Activated naive CD8-positive, alpha-beta T cell treated with anti-CD3 and anti-CD28 coated beads, Interleukin-2, amount 10 ng/mL, durations not matched to agents 7 days and 5 days (primary cell): ENCODE measurements around the gene TJP1. TPM values are rescaled to one million over a fixed set of nuclear protein-coding genes. Genes with fewer than 3 reads are reported as not detected.
"Not testable (repeated sequence)": the region's sequence is repeated elsewhere in the genome, so short reads cannot be mapped to it uniquely, and the experiment has no call there.

Experiments used
- ATAC-seq: fragments of 150-1000 bp; cut with Tn5 transposase; one replicate; pipeline ENCODE4 v1.10.0; 2021; ENCODE audit warnings: low read depth, moderate library complexity
- POLR2A ChIA-PET: fragments of 350-600 bp; sonication (Branson Sonifier 250); formaldehyde crosslinking; loops from one replicate; lab custom pipeline; 2021; ENCODE audit warnings: antibody characterized with exemption; lab: Charles Lee
- DNase-seq: peaks from one replicate; pipeline ENCODE4 v3.0.0; 2021
- H3K27ac Mint-ChIP-seq: one replicate; pipeline ENCODE4 v1.8.0; 2022; ENCODE audit warnings: mild to moderate bottlenecking, mixed read lengths
- H3K27me3 Mint-ChIP-seq: one replicate; pipeline ENCODE4 v1.8.0; 2022; ENCODE audit warnings: mild to moderate bottlenecking, moderate library complexity, mixed read lengths
- H3K36me3 Mint-ChIP-seq: one replicate; pipeline ENCODE4 v1.8.0; 2021; ENCODE audit warnings: mild to moderate bottlenecking, mixed read lengths
- H3K4me1 Mint-ChIP-seq: one replicate; pipeline ENCODE4 v1.8.0; 2021; ENCODE audit warnings: mixed read lengths
- H3K4me3 Mint-ChIP-seq: one replicate; pipeline ENCODE4 v1.8.0; 2022; ENCODE audit warnings: mild to moderate bottlenecking, moderate library complexity, mixed read lengths
- H3K9me3 Mint-ChIP-seq: one replicate; pipeline ENCODE4 v1.8.0; 2021; ENCODE audit warnings: mixed read lengths
- total RNA-seq, 2 experiments: library from RNA; stranded (reverse); gene quantifications; one replicate each; pipeline ENCODE4 v1.2.3, GENCODE V29; 2021

TJP1 gene
- total RNA-seq, 2 experiments from 2014 or later = not detected

DNA sequence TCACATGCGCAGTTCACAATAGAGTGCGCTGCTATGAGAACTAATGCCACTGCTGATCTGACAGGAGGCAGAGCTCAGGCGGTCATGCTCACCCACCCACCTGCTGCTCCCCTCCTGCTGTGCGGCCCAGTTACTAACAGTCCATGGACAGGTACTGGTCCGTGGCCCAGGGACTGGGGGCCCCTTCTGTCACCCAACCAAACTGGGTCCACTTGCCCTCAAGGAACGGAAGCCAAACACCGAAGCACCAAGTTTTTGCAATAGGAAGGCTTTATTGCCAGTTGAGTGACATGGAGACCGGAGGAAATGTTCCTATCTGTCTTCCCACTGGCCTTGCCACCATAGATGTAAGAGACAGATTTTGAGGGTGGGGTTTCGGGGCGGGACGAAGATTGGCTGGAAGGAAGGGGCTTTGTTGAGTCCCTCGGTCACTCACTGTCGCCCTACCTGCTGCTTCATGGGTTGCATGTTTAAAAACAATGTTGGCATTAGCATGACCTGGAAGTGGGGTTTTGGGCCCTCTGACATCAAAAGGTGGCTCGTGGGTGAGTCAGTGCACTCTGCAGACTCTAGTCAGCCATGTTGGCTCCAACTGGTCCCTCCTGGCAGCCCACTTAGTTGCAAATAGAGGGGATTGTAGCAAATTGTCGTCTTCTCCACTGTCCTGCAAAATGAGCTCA is 141.0 kb downstream of the TJP1 start:
- Mint-ChIP-seq H3K27ac (no peak overlapping the region), H3K36me3 (no peaks in the 10 kb centered on the region), H3K27me3 (peaks cover 7% of the 10 kb centered on the region), H3K4me1 (no peaks in the 10 kb centered on the region), H3K4me3 (no peak overlapping the region), H3K9me3 (no peaks in the 10 kb centered on the region)
- DNase-seq = no peak
- POLR2A ChIA-PET = no interaction called here
- no peak for ATAC-seq

DNA sequence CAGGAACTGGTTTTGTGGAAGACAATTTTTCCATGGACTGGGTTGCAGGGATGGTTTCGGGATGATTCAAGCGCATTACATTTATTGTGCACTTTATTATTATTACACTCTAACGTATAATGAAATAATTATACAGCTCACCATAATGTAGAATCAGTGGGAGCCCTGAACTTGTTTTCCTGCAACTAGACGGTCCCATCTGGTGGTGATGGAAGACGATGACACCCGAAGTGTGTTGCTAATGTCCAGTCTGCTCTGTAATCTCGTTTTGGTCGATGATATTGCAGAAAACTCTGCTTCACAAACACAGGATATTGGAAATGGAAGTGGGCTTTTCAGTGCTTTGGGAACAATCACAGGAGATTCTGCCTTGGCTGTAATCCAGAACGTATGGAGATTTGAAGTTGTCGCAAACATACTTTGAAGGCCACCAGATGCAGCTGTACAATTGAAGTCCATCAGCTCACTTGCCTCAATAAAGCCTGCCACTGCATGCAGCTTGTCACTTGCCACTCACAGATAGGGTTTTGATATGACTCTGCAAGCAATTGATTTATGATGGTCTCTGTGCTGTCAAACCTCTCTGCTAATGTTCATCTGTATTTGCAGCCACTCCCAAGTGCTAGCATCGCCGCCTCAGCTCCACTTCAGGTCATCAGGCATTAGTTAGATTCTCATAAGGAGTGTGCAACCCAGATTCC is 141.7 kb downstream of the TJP1 start:
- DNase-seq (no peak), ATAC-seq (no peak)
- no peak overlapping the region for H3K27ac Mint-ChIP-seq
- H3K4me3 Mint-ChIP-seq = no peak overlapping the region
- H3K4me1 Mint-ChIP-seq = no peaks in the 10 kb centered on the region
- no peaks in the 10 kb centered on the region for H3K9me3 Mint-ChIP-seq
- H3K27me3 Mint-ChIP-seq = peaks cover 12% of the 10 kb centered on the region
- POLR2A ChIA-PET = no interaction called here
- H3K36me3 Mint-ChIP-seq = no peaks in the 10 kb centered on the region

DNA sequence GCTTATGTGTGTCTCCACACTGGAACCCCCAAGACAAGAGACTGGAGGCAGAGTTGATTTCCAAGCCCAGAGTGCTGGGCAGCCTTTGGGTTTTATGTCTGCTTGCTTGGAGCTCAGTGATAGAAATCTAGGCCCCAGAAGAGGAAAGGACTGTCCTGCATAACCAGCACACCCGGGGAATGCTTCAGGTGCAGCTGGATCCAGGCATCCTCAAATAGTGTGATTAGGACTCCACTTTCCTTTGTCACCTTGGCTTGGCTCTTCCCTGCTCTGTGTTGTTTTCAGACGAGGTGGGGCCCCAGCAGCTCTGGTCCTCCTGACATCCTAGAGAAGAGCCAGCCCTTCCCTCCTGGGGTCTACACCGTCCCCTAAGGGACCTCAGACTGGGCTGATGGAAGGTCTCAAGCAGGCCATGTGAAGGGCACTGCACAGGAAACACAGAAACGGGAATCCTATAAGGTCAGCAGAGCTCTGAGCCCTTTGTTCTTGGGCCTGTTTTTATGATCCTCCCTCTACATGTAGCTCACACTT is 143.7 kb downstream of the TJP1 start:
- no peak overlapping the region for H3K27ac Mint-ChIP-seq
- H3K9me3 Mint-ChIP-seq = no peaks in the 10 kb centered on the region
- H3K4me1 Mint-ChIP-seq = no peaks in the 10 kb centered on the region
- H3K27me3 Mint-ChIP-seq = peaks cover 18% of the 10 kb centered on the region
- ATAC-seq = no peak
- no peak overlapping the region for H3K4me3 Mint-ChIP-seq
- no peak for DNase-seq
- POLR2A ChIA-PET = no interaction called here
- no peaks in the 10 kb centered on the region for H3K36me3 Mint-ChIP-seq

DNA sequence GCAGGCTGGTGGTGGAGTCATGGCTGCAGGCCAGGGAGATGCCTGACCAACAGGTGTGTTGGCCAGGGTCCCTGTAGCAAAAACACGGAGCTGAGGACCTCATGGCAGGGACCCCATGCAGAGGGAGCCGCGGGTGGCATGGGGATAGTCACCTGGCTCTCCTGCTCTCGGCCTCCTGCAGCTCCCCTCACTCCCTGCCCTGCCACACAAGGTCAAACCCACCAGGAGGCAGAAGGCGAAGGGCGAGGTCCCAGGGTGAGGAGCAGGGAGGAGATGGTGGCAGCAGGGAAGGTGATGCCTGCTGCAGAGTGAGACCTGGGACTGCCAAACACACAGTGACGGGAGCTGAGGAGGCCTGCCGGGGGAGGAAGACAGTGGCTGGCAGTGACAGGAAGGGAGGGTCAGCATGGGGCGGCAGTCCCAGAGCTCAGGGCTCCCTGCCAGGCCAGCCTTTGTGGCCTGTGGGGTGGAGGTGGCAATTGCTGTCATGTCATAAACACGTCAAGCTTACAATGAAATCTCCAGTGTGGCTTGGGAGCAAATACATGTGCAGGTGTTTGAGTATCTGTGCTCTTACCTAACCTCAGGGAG is 144.3 kb downstream of the TJP1 start:
- no peak for DNase-seq
- H3K27ac Mint-ChIP-seq = no peak overlapping the region
- H3K4me3 Mint-ChIP-seq = no peak overlapping the region
- H3K27me3 Mint-ChIP-seq = peaks cover 23% of the 10 kb centered on the region
- no peaks in the 10 kb centered on the region for H3K4me1 Mint-ChIP-seq
- no peak for ATAC-seq
- no peaks in the 10 kb centered on the region for H3K36me3 Mint-ChIP-seq
- POLR2A ChIA-PET = no interaction called here
- H3K9me3 Mint-ChIP-seq = no peaks in the 10 kb centered on the region

DNA sequence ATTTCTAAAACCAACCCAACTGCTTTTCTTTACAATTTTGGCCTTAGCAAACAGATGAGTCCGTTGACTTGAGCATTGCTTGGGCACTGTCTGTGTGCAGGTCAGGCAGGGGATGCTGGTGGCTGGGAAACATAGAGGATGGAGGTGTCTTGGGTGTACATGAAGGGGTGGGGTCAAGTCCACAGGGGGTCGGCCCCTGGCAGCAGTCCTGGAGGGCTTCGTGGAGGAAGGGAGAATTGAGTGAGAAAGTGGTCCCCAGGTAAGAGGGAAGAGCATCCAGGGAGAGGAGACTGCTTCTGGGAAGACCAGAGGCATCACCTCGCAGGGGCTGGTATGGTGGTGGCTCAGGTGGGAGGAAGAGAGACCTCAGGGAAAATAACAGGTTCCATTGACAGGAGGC is 144.8 kb downstream of the TJP1 start:
- POLR2A ChIA-PET = no interaction called here
- H3K9me3 Mint-ChIP-seq = no peaks in the 10 kb centered on the region
- ATAC-seq = no peak
- no peak overlapping the region for H3K27ac Mint-ChIP-seq
- H3K4me3 Mint-ChIP-seq = no peak overlapping the region
- no peak for DNase-seq
- H3K36me3 Mint-ChIP-seq = no peaks in the 10 kb centered on the region
- H3K27me3 Mint-ChIP-seq = peaks cover 23% of the 10 kb centered on the region
- H3K4me1 Mint-ChIP-seq = no peaks in the 10 kb centered on the region

DNA sequence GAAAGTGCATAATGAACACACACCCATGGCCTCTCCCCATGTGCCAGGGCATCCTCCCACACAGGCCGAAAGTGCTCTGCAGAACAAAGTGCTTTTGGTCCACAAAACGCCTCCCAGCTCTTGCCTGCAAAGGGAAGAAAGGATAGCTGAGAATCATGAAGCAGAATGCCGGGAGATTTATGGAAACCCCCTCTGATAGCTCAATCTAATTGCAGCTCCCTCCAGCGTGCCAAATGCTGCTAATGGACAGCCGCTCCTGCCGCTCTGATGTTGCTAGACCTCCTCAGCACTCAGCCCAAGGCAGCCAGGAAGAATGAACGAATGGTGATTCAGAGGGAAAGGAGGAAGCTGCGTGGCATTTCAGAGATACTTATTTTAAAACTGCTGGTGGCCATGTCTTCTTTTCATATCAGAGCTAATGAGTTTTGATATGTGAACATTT is 145.3 kb downstream of the TJP1 start:
- Mint-ChIP-seq H3K9me3 (no peaks in the 10 kb centered on the region), H3K27me3 (peaks cover 23% of the 10 kb centered on the region), H3K36me3 (no peaks in the 10 kb centered on the region), H3K4me3 (no peak overlapping the region), H3K4me1 (no peaks in the 10 kb centered on the region), H3K27ac (no peak overlapping the region)
- ATAC-seq (no peak), DNase-seq (no peak)
- POLR2A ChIA-PET = no interaction called here

DNA sequence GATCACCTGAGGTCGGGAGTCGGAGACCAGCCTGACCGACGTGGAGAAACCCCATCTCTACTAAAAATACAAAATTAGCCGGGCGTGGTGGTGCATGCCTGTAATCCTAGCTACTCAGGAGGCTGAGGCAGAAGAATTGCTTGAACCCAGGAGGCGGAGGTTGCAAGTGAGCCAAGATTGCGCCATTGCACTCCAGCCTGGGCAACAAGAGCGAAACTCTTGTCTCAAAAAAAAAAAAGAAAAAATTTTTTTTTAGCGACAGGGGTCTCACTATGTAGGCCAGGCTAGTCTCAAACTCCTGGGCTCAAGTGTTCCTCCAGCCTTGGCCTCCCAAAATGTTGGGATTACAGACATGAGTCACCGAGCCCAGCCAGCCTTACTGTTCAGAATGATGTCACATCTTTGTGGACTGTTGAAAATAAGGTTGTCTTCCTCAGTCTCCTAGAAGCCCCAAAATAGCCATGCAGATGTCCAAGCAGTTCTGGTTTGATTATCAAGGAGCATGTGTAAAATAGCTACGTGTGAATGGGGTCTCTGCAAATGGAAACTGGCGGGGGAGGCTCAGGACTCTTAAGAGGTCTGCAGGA is 145.8 kb downstream of the TJP1 start:
- H3K4me1 Mint-ChIP-seq, H3K4me3 Mint-ChIP-seq, H3K36me3 Mint-ChIP-seq, H3K9me3 Mint-ChIP-seq, H3K27ac Mint-ChIP-seq, DNase-seq, ATAC-seq, POLR2A ChIA-PET: not testable (repeated sequence)
- H3K27me3 Mint-ChIP-seq = peaks cover 23% of the 10 kb centered on the region

DNA sequence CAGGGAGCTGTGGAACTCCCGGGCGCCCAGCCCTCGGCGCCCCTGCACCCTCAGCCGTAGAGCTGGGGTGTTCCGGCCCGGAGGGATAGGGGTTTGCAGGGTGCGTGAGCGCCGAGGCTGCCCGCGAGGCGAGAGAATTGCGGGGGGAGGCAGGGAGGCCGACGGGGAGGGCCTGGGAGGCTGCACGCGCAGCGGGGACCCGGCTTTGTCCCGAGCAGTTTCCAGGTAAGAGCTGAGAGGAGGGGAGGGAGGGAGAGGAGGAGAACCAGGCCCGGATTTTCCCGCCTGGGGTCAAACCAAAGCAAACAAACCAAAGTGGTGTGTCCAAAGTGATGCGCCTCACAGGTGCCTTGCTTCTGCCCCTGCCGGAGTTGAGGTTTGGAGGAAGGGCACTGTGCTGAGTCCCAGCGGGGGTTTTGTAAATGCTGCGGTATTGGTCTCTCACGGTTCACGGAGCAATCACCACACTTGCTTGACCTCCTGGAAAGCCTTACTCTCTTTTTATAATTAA is 146.4 kb downstream of the TJP1 start:
- Mint-ChIP-seq H3K27ac (no peak overlapping the region), H3K4me1 (no peaks in the 10 kb centered on the region), H3K36me3 (no peaks in the 10 kb centered on the region), H3K27me3 (peaks cover 23% of the 10 kb centered on the region), H3K4me3 (no peak overlapping the region), H3K9me3 (no peaks in the 10 kb centered on the region)
- ATAC-seq (no peak), DNase-seq (no peak)
- POLR2A ChIA-PET = no interaction called here

DNA sequence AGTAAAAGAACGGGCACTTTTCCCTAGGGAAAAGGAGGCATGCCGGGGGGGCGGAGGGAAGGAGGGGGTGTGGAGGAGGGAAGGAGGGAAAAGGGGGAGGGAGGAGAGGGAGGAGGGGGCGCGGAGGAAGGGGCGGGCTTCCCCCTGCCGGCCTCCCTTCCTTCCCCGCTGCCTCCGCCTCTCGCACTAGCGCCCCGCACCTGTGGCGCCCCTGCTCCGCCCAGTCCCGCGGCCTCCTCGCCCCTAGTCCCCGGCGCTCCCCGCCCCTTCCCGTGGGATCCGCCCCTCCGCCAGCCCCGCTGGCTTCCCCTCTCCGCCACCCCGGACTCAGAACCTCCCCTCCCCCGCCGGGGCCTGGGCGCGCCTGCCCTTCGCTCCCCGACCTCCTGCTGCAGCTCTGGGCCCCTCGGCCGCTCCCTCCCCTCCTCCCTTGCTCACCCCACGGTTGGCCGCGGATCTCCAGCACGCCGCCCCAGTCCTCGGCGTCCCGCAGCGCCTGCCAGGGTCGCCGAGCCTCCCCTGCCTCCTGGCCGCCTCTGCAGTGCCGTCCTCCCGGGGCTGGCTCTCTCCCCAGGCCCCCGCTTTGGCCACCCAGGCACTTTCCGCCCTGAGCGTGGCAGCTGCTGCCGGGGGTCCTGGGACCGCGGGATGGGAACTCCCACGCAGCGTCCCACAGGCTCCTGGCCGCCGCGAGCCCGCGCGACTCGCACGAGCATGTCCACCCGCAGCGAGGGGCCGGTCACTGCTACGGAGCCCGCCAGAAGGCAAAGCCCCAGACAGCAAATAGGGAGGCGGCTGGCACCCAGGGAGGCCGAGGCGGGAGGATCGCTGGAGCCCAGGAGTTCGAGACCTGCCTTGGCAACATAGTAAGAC is 147.4 kb downstream of the TJP1 start:
- H3K27me3 Mint-ChIP-seq = peaks cover 25% of the 10 kb centered on the region
- H3K27ac Mint-ChIP-seq = no peak overlapping the region
- DNase-seq = no peak
- no peak for ATAC-seq
- no peaks in the 10 kb centered on the region for H3K9me3 Mint-ChIP-seq
- POLR2A ChIA-PET = no interaction called here
- H3K4me1 Mint-ChIP-seq = no peaks in the 10 kb centered on the region
- no peak overlapping the region for H3K4me3 Mint-ChIP-seq
- H3K36me3 Mint-ChIP-seq = no peaks in the 10 kb centered on the region

DNA sequence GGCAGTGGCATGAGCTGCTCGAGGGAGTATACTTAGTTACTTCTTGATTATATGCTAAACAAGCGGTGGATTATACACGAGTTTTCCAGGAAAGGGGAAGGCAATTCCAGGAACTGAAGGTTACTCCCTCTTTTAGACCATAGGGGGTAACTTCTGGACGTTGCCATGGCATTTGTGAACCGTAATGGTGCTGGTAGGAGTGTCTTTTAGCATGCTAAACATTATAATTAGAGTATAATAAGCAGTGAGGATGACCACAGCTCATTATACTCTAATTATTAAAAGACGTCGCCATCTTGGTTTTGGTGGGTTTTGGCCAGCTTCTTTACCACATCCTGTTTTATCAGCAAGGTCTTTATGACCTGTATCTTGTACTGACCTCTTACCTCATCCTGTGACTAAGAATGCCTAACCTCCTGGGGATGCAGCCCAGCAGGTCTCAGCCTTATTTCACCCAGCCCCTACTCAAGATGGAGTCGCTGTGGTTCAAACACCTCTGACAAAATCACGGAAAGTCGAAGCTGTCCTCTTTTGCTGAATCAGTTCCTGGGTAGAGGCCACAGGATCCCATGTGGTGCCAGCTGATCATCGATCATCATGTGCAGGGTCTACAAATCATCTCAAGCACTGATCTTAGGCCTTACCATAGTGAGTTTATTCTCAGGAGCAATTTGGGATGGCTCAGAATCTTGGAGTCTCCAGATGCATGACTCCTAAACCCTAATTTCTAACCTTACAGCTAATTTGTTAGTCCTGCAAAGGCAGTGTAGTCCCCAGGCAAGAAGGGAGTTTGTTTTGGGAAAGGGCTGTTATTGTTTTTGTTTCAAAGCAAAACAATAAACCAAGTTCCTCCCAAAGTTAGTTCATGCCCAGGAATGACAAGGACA is 149.1 kb downstream of the TJP1 start:
- Mint-ChIP-seq H3K4me3 (no peak overlapping the region), H3K36me3 (no peaks in the 10 kb centered on the region), H3K4me1 (no peaks in the 10 kb centered on the region), H3K9me3 (no peaks in the 10 kb centered on the region), H3K27ac (no peak overlapping the region), H3K27me3 (peaks cover 25% of the 10 kb centered on the region)
- ATAC-seq = no peak
- POLR2A ChIA-PET = no interaction called here
- no peak for DNase-seq

DNA sequence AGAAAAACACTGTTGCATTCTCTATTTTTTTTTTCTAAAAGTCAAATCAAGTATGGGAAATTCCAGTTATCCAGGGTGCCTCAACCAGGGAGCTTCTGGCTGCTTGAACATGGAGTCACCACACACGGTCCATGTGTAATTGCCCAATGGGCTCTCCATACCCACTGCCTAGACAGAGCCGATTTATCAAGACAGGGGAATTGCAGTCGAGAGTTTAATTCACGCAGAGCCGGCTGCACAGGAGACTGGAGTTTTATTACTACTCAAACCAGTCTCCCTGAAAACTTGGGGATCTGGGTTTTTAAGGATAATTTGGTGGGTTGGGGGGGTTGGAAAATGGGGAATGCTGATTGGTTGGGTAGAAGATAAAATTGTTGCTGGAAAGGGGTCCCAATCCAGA is 149.8 kb downstream of the TJP1 start:
- peaks cover 25% of the 10 kb centered on the region for H3K27me3 Mint-ChIP-seq
- no peaks in the 10 kb centered on the region for H3K9me3 Mint-ChIP-seq
- no peak overlapping the region for H3K4me3 Mint-ChIP-seq
- DNase-seq (no peak), ATAC-seq (no peak)
- H3K27ac Mint-ChIP-seq = no peak overlapping the region
- POLR2A ChIA-PET = no interaction called here
- no peaks in the 10 kb centered on the region for H3K4me1 Mint-ChIP-seq
- H3K36me3 Mint-ChIP-seq = no peaks in the 10 kb centered on the region

DNA sequence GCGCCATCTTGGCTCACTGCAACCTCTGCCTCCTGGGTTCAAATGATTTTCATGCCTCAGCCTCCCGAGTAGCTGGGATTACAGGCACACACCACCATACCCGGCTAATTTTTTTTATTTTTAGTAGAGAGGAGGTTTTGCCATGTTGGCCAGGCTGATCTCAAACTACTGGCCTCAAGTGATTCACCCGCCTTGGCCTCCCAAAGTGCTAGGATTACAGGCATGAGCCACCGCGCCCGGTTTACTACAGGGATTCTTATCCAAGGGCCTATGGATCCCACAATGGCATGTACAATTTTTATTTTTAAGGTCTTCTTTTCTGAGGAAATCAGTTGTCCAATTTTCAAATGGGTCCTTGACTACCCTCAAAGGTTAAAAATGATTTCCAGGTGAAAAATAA is 150.2 kb downstream of the TJP1 start:
- H3K9me3 Mint-ChIP-seq, H3K4me3 Mint-ChIP-seq, H3K36me3 Mint-ChIP-seq, POLR2A ChIA-PET, H3K27ac Mint-ChIP-seq, DNase-seq, ATAC-seq, H3K4me1 Mint-ChIP-seq: not testable (repeated sequence)
- peaks cover 24% of the 10 kb centered on the region for H3K27me3 Mint-ChIP-seq
